IMR-90 (cell line): Measurements from ENCODE around the gene GNAI1. TPM values are rescaled to one million over a fixed set of nuclear protein-coding genes. Genes with fewer than 3 reads are reported as not detected.

Experiments used
- ATAC-seq: fragments of 200-7000 bp; cut with Tn5 transposase; 2 replicates; pipeline ENCODE4 v1.9.1; 2020; ENCODE audit warnings: low read depth, mild to moderate bottlenecking, moderate library complexity
- BruUV-seq: library from RNA; stranded (reverse); fragments of 400-500 nt; replicated peaks from 2 replicates; lab custom pipeline; 2021; lab: Mats Ljungman, UMichigan
- CTCF ChIA-PET: fragments of 300-600 bp; formaldehyde crosslinking; extraction: SDS; loops from one replicate; lab custom pipeline; 2021; ENCODE audit warnings: antibody characterized with exemption; lab: Yijun Ruan, JAX
- POLR2A ChIA-PET: fragments of 300-600 bp; sonication (Branson Sonifier 250); formaldehyde crosslinking; loops from one replicate; lab custom pipeline; 2022; ENCODE audit warnings: antibody characterized with exemption; ENCODE audit not compliant: unreplicated experiment; lab: Charles Lee
- DNase-seq: peaks from one replicate; pipeline ENCODE4 v3.0.0; 2013
- H2AFZ ChIP-seq: replicated peaks from 2 replicates; pipeline ENCODE3; 2013; ENCODE audit warnings: low read length, mild to moderate bottlenecking; ENCODE audit not compliant: poor library complexity
- H2AK5ac ChIP-seq: 2 replicates; pipeline ENCODE4 v1.6.1; 2013; ENCODE audit warnings: low read depth, low read length, inconsistent platforms
- H2AK9ac ChIP-seq: replicated peaks from 2 replicates; pipeline ENCODE3; 2013; ENCODE audit warnings: mild to moderate bottlenecking, low read depth, low read length, moderate library complexity; ENCODE audit not compliant: poor library complexity
- H2BK120ac ChIP-seq: 2 replicates; pipeline ENCODE4 v1.6.1; 2013; ENCODE audit warnings: low read depth, low read length, inconsistent platforms
- H2BK15ac ChIP-seq: 3 replicates; pipeline ENCODE4 v1.6.1; 2013; ENCODE audit warnings: low read depth, low read length, inconsistent platforms
- H2BK20ac ChIP-seq: 2 replicates; pipeline ENCODE4 v1.6.1; 2013; ENCODE audit warnings: low read depth, mild to moderate bottlenecking, inconsistent platforms, low read length, moderate library complexity
- H2BK5ac ChIP-seq: 2 replicates; pipeline ENCODE4 v1.6.1; 2013; ENCODE audit warnings: mild to moderate bottlenecking, low read depth, low read length, inconsistent platforms; ENCODE audit not compliant: poor library complexity, severe bottlenecking
- H3K14ac ChIP-seq: replicated peaks from 2 replicates; pipeline ENCODE4 v1.6.1; 2013; ENCODE audit warnings: low read depth, low read length, inconsistent platforms
- H3K18ac ChIP-seq: 2 replicates; pipeline ENCODE4 v1.6.1; 2013; ENCODE audit warnings: low read depth, low read length, control low read depth
- H3K23ac ChIP-seq: 2 replicates; pipeline ENCODE4 v1.6.1; 2013; ENCODE audit warnings: low read depth, low read length, inconsistent platforms
- H3K27ac ChIP-seq: 2 replicates; pipeline ENCODE4 v1.5.1; 2013; ENCODE audit warnings: mild to moderate bottlenecking, control low read depth, low read length; ENCODE audit not compliant: insufficient read depth
- H3K27me3 ChIP-seq: 2 replicates; pipeline ENCODE4 v1.6.1; 2013; ENCODE audit warnings: low read length; ENCODE audit not compliant: control insufficient read depth, insufficient read depth
- H3K36me3 ChIP-seq: 2 replicates; pipeline ENCODE4 v1.6.1; 2013; ENCODE audit warnings: low read length, mixed read lengths; ENCODE audit not compliant: control insufficient read depth, insufficient read depth
- H3K4ac ChIP-seq: 2 replicates; pipeline ENCODE4 v1.6.1; 2013; ENCODE audit warnings: low read depth, low read length, inconsistent platforms
- H3K4me1 ChIP-seq: 2 replicates; pipeline ENCODE4 v1.6.1; 2013; ENCODE audit warnings: low read length, mixed read lengths; ENCODE audit not compliant: control insufficient read depth, insufficient read depth
- H3K4me2 ChIP-seq: 2 replicates; pipeline ENCODE4 v1.6.1; 2013; ENCODE audit warnings: low read depth, mild to moderate bottlenecking, control low read depth, low read length, moderate library complexity
- H3K4me3 ChIP-seq: 2 replicates; pipeline ENCODE4 v1.5.1; 2013; ENCODE audit warnings: low read depth, mild to moderate bottlenecking, control low read depth, low read length, moderate library complexity; ENCODE audit not compliant: insufficient read depth
- H3K56ac ChIP-seq: 2 replicates; pipeline ENCODE4 v1.6.1; 2013; ENCODE audit warnings: low read length, inconsistent platforms; ENCODE audit not compliant: insufficient read depth; ENCODE audit errors: extremely low read depth
- H3K79me1 ChIP-seq, 2 experiments: 2 replicates each; pipeline ENCODE4 v1.6.1; 2013; ENCODE audit warnings: low read length in 2 of 2, inconsistent platforms in 1 of 2, low read depth in 1 of 2
- H3K9ac ChIP-seq: 2 replicates; pipeline ENCODE4 v1.6.1; 2013; ENCODE audit warnings: low read depth, low read length, control low read depth
- H3K9me1 ChIP-seq: 2 replicates; pipeline ENCODE4 v1.6.1; 2013; ENCODE audit warnings: low read length, inconsistent platforms; ENCODE audit not compliant: insufficient read depth
- H3K9me3 ChIP-seq: 2 replicates; pipeline ENCODE4 v1.6.1; 2013; ENCODE audit warnings: low read length; ENCODE audit not compliant: control insufficient read depth, insufficient read depth
- H4K20me1 ChIP-seq: 2 replicates; pipeline ENCODE4 v1.6.1; 2013; ENCODE audit warnings: low read length, inconsistent platforms; ENCODE audit not compliant: insufficient read depth
- H4K5ac ChIP-seq: 2 replicates; pipeline ENCODE4 v1.6.1; 2013; ENCODE audit warnings: mild to moderate bottlenecking, low read depth, low read length, control low read depth
- H4K8ac ChIP-seq, 2 experiments: 2 replicates each; pipeline ENCODE4 v1.6.1; 2013; ENCODE audit warnings: low read depth in 2 of 2, low read length in 2 of 2, control low read depth in 1 of 2, inconsistent platforms in 1 of 2
- H4K91ac ChIP-seq: 2 replicates; pipeline ENCODE4 v1.6.1; 2013; ENCODE audit warnings: low read depth, low read length, inconsistent platforms; ENCODE audit not compliant: insufficient read depth
- SMC3 ChIP-seq: fragments of 150-350 bp; IDR thresholded peaks from 2 replicates; pipeline ENCODE4 v1.6.1; 2016; ENCODE audit warnings: low read depth, mild to moderate bottlenecking, antibody characterized with exemption, low read length, moderate library complexity
- WGBS, 2 experiments: methylation state at CpG; one replicate each; pipeline versions ENCODE4 v1.1.5 to v1.1.7; 2013; ENCODE audit warnings: missing lambda C conversion rate in 2 of 2; ENCODE audit not compliant: insufficient read length in 1 of 2; ENCODE audit errors: extremely low coverage in 2 of 2; 5-methylcytosine and 5-hydroxymethylcytosine counted together
- dilution Hi-C: fragments of 300-500 bp; cut with HindIII; formaldehyde crosslinking; loops from one replicate; pipeline ENCODE4 v1.14.3; 2018; ENCODE audit warnings: low sequenced_read_pairs; ENCODE audit not compliant: unreplicated experiment
- in situ Hi-C: fragments of 300-500 bp; cut with MboI; formaldehyde crosslinking; loops from 3 replicates; pipeline ENCODE4 v1.14.3; 2019; ENCODE audit warnings: low sequenced_read_pairs, inconsistent platforms, mixed read lengths
- intact Hi-C: fragments of 100-400 bp; cut with micrococcal nuclease; formaldehyde crosslinking; loops from 2 replicates; pipeline ENCODE4 v1.10.0; 2022
- polyA plus RNA-seq, 3 experiments: library from polyadenylated mRNA; depleted of rRNA; stranded (reverse); fragments of >200 nt; gene quantifications; 2 replicates each; pipeline ENCODE4 v1.2.3, GENCODE V29; 2012; ENCODE audit warnings: low replicate concordance in 1 of 3
- total RNA-seq: library from RNA; depleted of rRNA; stranded (reverse); fragments of >200 nt; gene quantifications from 2 replicates; pipeline ENCODE4 v1.2.3, GENCODE V29; 2012

The GNAI1 gene
- total and polyA plus RNA-seq, 2 of the 4 experiments (the other 2 are of a cell fraction): 21.1 to 26.5 TPM

DNA sequence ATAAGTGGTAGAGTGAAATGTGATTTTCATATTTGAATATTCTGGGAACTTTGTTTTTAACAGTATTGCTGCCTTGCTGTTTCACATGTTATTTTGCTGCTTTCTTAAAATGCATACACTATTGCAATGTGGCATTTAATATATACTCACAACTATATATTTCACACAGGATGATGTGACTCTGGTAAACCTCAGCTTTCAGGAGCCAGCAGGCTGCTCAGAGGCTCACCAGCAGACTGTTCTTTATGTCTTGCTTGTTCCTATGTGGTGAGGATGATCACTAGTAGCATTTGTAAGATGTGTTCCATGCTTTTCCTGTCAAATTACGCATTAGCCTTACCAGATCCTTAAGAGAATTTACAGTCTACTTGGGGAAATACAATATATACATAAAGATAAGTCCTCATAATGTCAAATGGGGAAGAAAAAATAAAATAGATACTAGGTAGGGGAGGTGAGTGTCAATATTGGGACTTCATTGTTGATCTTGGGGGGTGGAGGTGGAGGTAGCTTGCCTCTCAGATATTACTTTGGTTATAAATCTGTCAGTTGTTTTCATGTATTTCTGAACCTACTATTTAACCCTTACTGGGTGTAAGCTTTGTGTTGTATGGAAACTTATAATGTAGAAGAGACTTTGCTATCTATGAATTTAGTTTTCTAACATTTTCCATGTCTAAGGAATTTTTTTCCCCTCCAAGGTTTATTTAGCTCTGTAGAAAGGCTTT is 8.4 kb downstream of the GNAI1 start:
- Histone ChIP-seq H3K4ac (no peak overlapping the region), H3K9me3 (no peaks in the 10 kb centered on the region), H2AK5ac (no peak overlapping the region), H2BK5ac (no peak overlapping the region), H3K9me1 (peaks cover 6% of the 10 kb centered on the region; the same call in 1 of the 2 replicates), H2BK120ac (no peak overlapping the region), H3K56ac (no peak overlapping the region), H3K27me3 (no peaks in the 10 kb centered on the region), H3K23ac (no peak overlapping the region), H4K5ac (no peak overlapping the region; the same call in 1 of the 2 replicates), H3K14ac (no peak overlapping the region), H3K79me1 (peaks cover 7 to 63% of the 10 kb centered on the region in 2 experiments; a peak in 3 of 4 replicates), H2AFZ (no peak overlapping the region), H3K18ac (no peak overlapping the region), H4K20me1 (peaks cover 46% of the 10 kb centered on the region; the same call in 1 of the 2 replicates), H3K9ac (no peak overlapping the region), H3K4me3 (no peak overlapping the region), H3K4me2 (no peak overlapping the region), H3K27ac (no peak overlapping the region), H3K4me1 (peaks cover 17% of the 10 kb centered on the region), H4K8ac (no peak overlapping the region), H2BK15ac (no peak overlapping the region), H2AK9ac (no peak overlapping the region), H4K91ac (no peak overlapping the region), H2BK20ac (no peak overlapping the region), H3K36me3 (no peaks in the 10 kb centered on the region)
- BruUV-seq: no TSS peak
- DNase-seq (no peak), ATAC-seq (no peak)
- dilution Hi-C loops: no loop called here
- ChIA-PET CTCF (interaction anchor here (0.5 kb wide), 1 partner anchor 524 kb away, joined by 4 read pairs; no protein-coding TSS in a partner anchor), POLR2A (no interaction called here)
- intact Hi-C loops: no loop called here
- no CpG with 5 or more reads among the region's 1 CpG for WGBS, 2 experiments
- in situ Hi-C loops: no loop called here
- no peak for TF ChIP-seq SMC3
